ENCODE data around the gene LACTBL1. TPM values are rescaled to one million over a fixed set of nuclear protein-coding genes. Genes with fewer than 3 reads are reported as not detected.

The LACTBL1 gene
- total RNA-seq, 1 experiment from 2014 or later, result not detected

DNA sequence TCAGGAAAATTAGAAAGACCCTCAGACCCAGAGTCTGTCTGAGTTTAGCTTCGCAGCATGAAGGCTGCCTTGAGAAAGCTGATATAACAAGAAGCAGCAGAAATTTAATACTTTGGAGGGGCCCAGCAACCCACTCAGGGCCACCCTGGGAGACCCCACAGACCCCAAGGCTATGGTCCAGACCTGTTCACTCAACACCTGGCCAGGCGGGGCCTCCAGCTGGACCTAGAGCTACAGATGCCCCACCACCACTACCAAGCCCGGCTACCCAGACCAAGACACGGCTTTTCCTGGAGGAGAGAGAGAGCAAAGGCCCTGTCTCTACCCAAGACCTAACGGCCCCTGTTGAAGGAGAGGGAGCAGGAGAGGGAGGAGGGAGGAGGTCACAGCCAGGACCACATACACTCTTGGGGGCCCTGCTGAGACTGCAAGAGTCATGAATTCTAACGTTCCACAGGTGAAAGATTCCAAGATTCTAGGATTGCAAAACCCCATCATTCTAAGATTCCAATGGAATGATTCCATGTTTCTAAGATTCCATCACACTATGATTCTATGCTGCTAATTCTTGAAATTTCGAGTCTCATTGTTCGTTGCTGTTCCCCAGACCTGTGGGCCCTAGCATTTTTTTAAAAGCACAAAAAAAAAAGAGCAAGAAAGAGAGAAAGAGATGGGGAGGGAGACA, 53.2 kb downstream of the LACTBL1 start:
- no peak overlapping the region for H3K4me3 Mint-ChIP-seq (ENCODE audit: unreplicated experiment)
- no peak overlapping the region for H3K27ac Mint-ChIP-seq (ENCODE audit: low read depth, unreplicated experiment)
- TF ChIP-seq, protein P1, sequence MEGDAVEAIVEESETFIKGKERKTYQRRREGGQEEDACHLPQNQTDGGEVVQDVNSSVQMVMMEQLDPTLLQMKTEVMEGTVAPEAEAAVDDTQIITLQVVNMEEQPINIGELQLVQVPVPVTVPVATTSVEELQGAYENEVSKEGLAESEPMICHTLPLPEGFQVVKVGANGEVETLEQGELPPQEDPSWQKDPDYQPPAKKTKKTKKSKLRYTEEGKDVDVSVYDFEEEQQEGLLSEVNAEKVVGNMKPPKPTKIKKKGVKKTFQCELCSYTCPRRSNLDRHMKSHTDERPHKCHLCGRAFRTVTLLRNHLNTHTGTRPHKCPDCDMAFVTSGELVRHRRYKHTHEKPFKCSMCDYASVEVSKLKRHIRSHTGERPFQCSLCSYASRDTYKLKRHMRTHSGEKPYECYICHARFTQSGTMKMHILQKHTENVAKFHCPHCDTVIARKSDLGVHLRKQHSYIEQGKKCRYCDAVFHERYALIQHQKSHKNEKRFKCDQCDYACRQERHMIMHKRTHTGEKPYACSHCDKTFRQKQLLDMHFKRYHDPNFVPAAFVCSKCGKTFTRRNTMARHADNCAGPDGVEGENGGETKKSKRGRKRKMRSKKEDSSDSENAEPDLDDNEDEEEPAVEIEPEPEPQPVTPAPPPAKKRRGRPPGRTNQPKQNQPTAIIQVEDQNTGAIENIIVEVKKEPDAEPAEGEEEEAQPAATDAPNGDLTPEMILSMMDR (IDR thresholded peaks at IDR 0.05; ENCODE audit: unreplicated experiment), result no peak
- ChIA-PET CTCF (interaction anchor here (0.6 to 1.7 kb wide), 5 partner anchors 31 to 619 kb away, joined by 3 to 5 read pairs (median 3); no protein-coding TSS in a partner anchor), POLR2A (no interaction called here)
- no peaks in the 10 kb centered on the region for H3K36me3 Mint-ChIP-seq (ENCODE audit: insufficient read depth, unreplicated experiment)
- intact Hi-C loops (cut with micrococcal nuclease), result no loop called here
- peaks cover 10% of the 10 kb centered on the region for H3K27me3 Mint-ChIP-seq (ENCODE audit: insufficient read depth, unreplicated experiment)
- no peaks in the 10 kb centered on the region for H3K9me3 Mint-ChIP-seq (ENCODE audit: unreplicated experiment)
- DNase-seq (ENCODE audit: unreplicated experiment), result peak; percentile 11
- no TSS peak for BruUV-seq (replicated peaks)
- peaks cover 5% of the 10 kb centered on the region for H3K4me1 Mint-ChIP-seq (ENCODE audit: insufficient read depth, unreplicated experiment)

DNA sequence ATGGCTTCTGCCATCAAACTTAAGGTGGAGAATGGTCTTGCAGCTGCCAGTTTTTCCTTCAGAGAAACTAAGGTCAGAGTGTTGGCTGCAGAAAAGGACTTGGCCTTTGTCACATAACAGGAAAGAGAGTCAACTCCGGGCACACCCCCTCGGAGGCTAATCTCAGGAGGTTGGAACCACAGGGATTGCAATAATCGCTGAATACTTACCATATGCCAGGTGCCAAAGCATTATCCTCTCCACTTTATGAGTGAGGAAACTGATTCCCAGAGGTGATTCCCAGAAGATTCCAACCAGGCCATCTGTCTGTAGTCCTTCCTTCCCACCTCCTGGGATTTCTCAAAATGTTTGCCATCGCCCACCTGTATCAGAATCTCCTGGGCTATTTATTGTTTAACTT, 54.0 kb downstream of the LACTBL1 start:
- POLR2A ChIA-PET, result interaction anchor here (1.1 kb wide), 1 partner anchor 24 kb away, joined by 3 read pairs; no protein-coding TSS in a partner anchor
- no peaks in the 10 kb centered on the region for H3K36me3 Mint-ChIP-seq (ENCODE audit: insufficient read depth, unreplicated experiment)
- H3K27me3 Mint-ChIP-seq (ENCODE audit: insufficient read depth, unreplicated experiment), result peaks cover 10% of the 10 kb centered on the region
- H3K4me3 Mint-ChIP-seq (ENCODE audit: unreplicated experiment), result no peak overlapping the region
- peaks cover 5% of the 10 kb centered on the region for H3K4me1 Mint-ChIP-seq (ENCODE audit: insufficient read depth, unreplicated experiment)
- no TSS peak for BruUV-seq (replicated peaks)
- no peak overlapping the region for H3K27ac Mint-ChIP-seq (ENCODE audit: low read depth, unreplicated experiment)
- DNase-seq (ENCODE audit: unreplicated experiment), result no peak
- TF ChIP-seq, protein P1 (IDR thresholded peaks at IDR 0.05; ENCODE audit: unreplicated experiment), result no peak
- CTCF ChIA-PET, result interaction anchor here (0.6 to 1.5 kb wide), 4 partner anchors 30 to 498 kb away, joined by 3 to 4 read pairs (median 3); no protein-coding TSS in a partner anchor
- H3K9me3 Mint-ChIP-seq (ENCODE audit: unreplicated experiment), result no peaks in the 10 kb centered on the region
- intact Hi-C loops (cut with micrococcal nuclease), result no loop called here

DNA sequence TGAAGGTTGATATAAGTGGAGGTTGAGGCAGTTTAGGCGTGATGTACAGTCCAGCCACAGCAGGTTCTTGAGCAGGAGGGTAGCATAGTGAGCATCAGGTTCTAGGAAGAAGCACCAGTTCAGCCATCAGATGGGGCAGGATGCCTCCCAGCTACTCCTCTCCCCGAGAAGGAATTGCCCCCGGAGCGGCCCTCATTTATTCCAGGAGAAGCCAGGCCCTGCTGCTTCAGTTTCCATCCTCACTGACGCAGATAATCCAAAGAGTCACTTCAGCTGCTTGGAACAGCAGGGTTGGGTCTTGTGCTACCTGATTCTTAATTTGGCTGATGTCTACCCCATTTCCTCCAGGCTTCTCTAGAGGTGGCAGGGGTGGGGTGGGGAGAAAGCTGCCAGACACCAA, 54.7 kb downstream of the LACTBL1 start:
- peaks cover 5% of the 10 kb centered on the region for H3K4me1 Mint-ChIP-seq (ENCODE audit: insufficient read depth, unreplicated experiment)
- ChIA-PET POLR2A (interaction anchor here (1.1 kb wide), 1 partner anchor 25 kb away, joined by 3 read pairs; no protein-coding TSS in a partner anchor), CTCF (interaction anchor here (1.5 kb wide), 1 partner anchor 47 kb away, joined by 3 read pairs; no protein-coding TSS in a partner anchor)
- no peaks in the 10 kb centered on the region for H3K36me3 Mint-ChIP-seq (ENCODE audit: insufficient read depth, unreplicated experiment)
- TF ChIP-seq, protein P1 (IDR thresholded peaks at IDR 0.05; ENCODE audit: unreplicated experiment), result no peak
- no peak overlapping the region for H3K27ac Mint-ChIP-seq (ENCODE audit: low read depth, unreplicated experiment)
- intact Hi-C loops (cut with micrococcal nuclease), result no loop called here
- no TSS peak for BruUV-seq (replicated peaks)
- H3K27me3 Mint-ChIP-seq (ENCODE audit: insufficient read depth, unreplicated experiment), result peaks cover 10% of the 10 kb centered on the region
- DNase-seq (ENCODE audit: unreplicated experiment), result no peak
- no peaks in the 10 kb centered on the region for H3K9me3 Mint-ChIP-seq (ENCODE audit: unreplicated experiment)
- H3K4me3 Mint-ChIP-seq (ENCODE audit: unreplicated experiment), result no peak overlapping the region

- Mint-ChIP-seq H3K9me3 (ENCODE audit: unreplicated experiment) (no peaks in the 10 kb centered on the region), H3K4me3 (ENCODE audit: unreplicated experiment) (no peak overlapping the region), H3K27ac (ENCODE audit: low read depth, unreplicated experiment) (no peak overlapping the region), H3K36me3 (ENCODE audit: insufficient read depth, unreplicated experiment) (no peaks in the 10 kb centered on the region), H3K27me3 (ENCODE audit: insufficient read depth, unreplicated experiment) (peaks cover 10% of the 10 kb centered on the region), H3K4me1 (ENCODE audit: insufficient read depth, unreplicated experiment) (peaks cover 5% of the 10 kb centered on the region)
- DNase-seq (ENCODE audit: unreplicated experiment), result peak; percentile 38
- intact Hi-C loops (cut with micrococcal nuclease), result no loop called here
- TF ChIP-seq, protein P1 (IDR thresholded peaks at IDR 0.05; ENCODE audit: unreplicated experiment), result no peak
- BruUV-seq (replicated peaks), result no TSS peak
- POLR2A ChIA-PET, result no interaction called here
- CTCF ChIA-PET, result interaction anchor here (1.5 kb wide), 1 partner anchor 48 kb away, joined by 3 read pairs; no protein-coding TSS in a partner anchor
These were observed 56.2 kb downstream of the LACTBL1 start for GRCh38 chr1:22916471-22916820.
